GM12892 (cell line): ENCODE results near the gene HLX.

Experiments
- POLR2A ChIP-seq: IDR thresholded peaks from 2 replicates; pipeline ENCODE4 v1.6.1; 2011; ENCODE audit warnings: low read depth, low read length, control low read depth
- POLR2AphosphoS5 ChIP-seq: IDR thresholded peaks from 2 replicates; pipeline ENCODE4 v1.6.1; 2011; ENCODE audit warnings: low read depth, low read length, control low read depth

- no peak for TF ChIP-seq POLR2A
- TF ChIP-seq POLR2AphosphoS5: no peak
Measured at GRCh38 chr1:220905650-220906560, 26.7 kb downstream of the HLX start.
